NCI-H128 (cell line): ENCODE measurements around the gene PRCC.

ENCODE experiments used
- DNase-seq: peaks from one replicate; lab custom pipeline; 2025; ENCODE audit not compliant: unreplicated experiment; lab: John Stamatoyannopoulos, UW

PRCC gene

GRCh38 chr1:156767101-156767878 is at the start of gene PRCC:
Gene PRCC (plus strand): TSS chr1:156767535. CDS start chr1:156767772, 237 bp downstream.
- peak; percentile 100 for DNase-seq

- no peak for DNase-seq
These were observed 46.2 kb upstream of the PRCC start for GRCh38 chr1:156721131-156721530.

- no peak for DNase-seq
These were observed 45.8 kb upstream of the PRCC start for GRCh38 chr1:156721535-156721934.

GRCh38 chr1:156725683-156726280 is 41.6 kb upstream of the PRCC start:
- peak; percentile 60 for DNase-seq

GRCh38 chr1:156726549-156727226 is 40.6 kb upstream of the PRCC start:
- no peak for DNase-seq

GRCh38 chr1:156727492-156727891 is 39.8 kb upstream of the PRCC start:
- DNase-seq: no peak

- no peak for DNase-seq
These were observed 39.3 kb upstream of the PRCC start, which contains the start of gene METTL25B for GRCh38 chr1:156727926-156728598. Gene METTL25B (plus strand): TSS chr1:156728469. CDS start chr1:156729105, 636 bp downstream.

GRCh38 chr1:156728599-156729462 is 38.5 kb upstream of the PRCC start, which contains the start of gene ISG20L2:
Gene ISG20L2 (minus strand): TSS chr1:156728766. CDS start chr1:156727652, 1,114 bp downstream.
- peak; percentile 94 for DNase-seq

GRCh38 chr1:156733989-156734584 is 33.2 kb upstream of the PRCC start:
- DNase-seq: no peak

GRCh38 chr1:156738407-156738806 is 28.9 kb upstream of the PRCC start:
- DNase-seq: no peak

- no peak for DNase-seq
These were observed 28.4 kb upstream of the PRCC start for GRCh38 chr1:156738916-156739315.

GRCh38 chr1:156740237-156740740 is 27.0 kb upstream of the PRCC start:
- DNase-seq: no peak

GRCh38 chr1:156740741-156741480 is 26.4 kb upstream of the PRCC start, which contains the start of gene MRPL24:
Gene MRPL24 (minus strand): TSS chr1:156741088. CDS start chr1:156738704, 2,384 bp downstream.
- DNase-seq: peak; percentile 99

GRCh38 chr1:156741481-156741983 is 25.8 kb upstream of the PRCC start:
- DNase-seq: no peak

GRCh38 chr1:156742017-156742416 is 25.3 kb upstream of the PRCC start:
- no peak for DNase-seq

GRCh38 chr1:156742801-156743200 is 24.5 kb upstream of the PRCC start:
- DNase-seq: no peak

GRCh38 chr1:156743367-156744302 is 23.7 kb upstream of the PRCC start:
- no peak for DNase-seq

- DNase-seq: no peak
These were observed 23.0 kb upstream of the PRCC start for GRCh38 chr1:156744344-156744743.
